Astrocyte (in vitro differentiated cells and primary cell): ENCODE data around the gene LAMB4. TPM values are rescaled to one million over a fixed set of nuclear protein-coding genes. Genes with fewer than 3 reads are reported as not detected.
A peak's percentile ranks its signal among the peaks of the same experiment; 100 is the strongest.

ENCODE experiments used
- DNase-seq: peaks from one replicate; pipeline ENCODE4 v3.0.0-alpha.2; 2010; ENCODE audit warnings: low read depth
- FAIRE-seq: peaks from 2 replicates; lab custom pipeline; 2011; peaks lifted over from hg19 to GRCh38; lab: Jason Lieb, UNC
- H2AFZ ChIP-seq: 2 replicates; pipeline ENCODE4 v1.6.0; 2012; ENCODE audit warnings: low read depth, low read length, inconsistent platforms
- H3K27ac ChIP-seq: 2 replicates; pipeline ENCODE4 v1.5.1; 2011; ENCODE audit warnings: low read depth, low read length, inconsistent platforms
- H3K27me3 ChIP-seq: 2 replicates; pipeline ENCODE4 v1.6.0; 2011; ENCODE audit warnings: low read length, inconsistent platforms; ENCODE audit not compliant: insufficient read depth
- H3K36me3 ChIP-seq: 2 replicates; pipeline ENCODE4 v1.5.1; 2011; ENCODE audit warnings: low read length, inconsistent platforms; ENCODE audit not compliant: insufficient read depth
- H3K4me1 ChIP-seq: 2 replicates; pipeline ENCODE4 v1.5.1; 2011; ENCODE audit warnings: low read length, inconsistent platforms; ENCODE audit not compliant: insufficient read depth
- H3K4me2 ChIP-seq: 2 replicates; pipeline ENCODE4 v1.6.0; 2012; ENCODE audit warnings: low read length, inconsistent platforms
- H3K4me3 ChIP-seq: 2 replicates; pipeline ENCODE4 v1.5.1; 2011; ENCODE audit warnings: low read depth, mild to moderate bottlenecking, low read length, inconsistent platforms; ENCODE audit not compliant: insufficient read depth
- H3K79me2 ChIP-seq: 2 replicates; pipeline ENCODE4 v1.6.0; 2012; ENCODE audit warnings: mild to moderate bottlenecking, low read length, inconsistent platforms; ENCODE audit not compliant: insufficient read depth
- H3K9ac ChIP-seq: 2 replicates; pipeline ENCODE4 v1.6.0; 2012; ENCODE audit warnings: mild to moderate bottlenecking, low read length, inconsistent platforms
- H3K9me3 ChIP-seq: 2 replicates; pipeline ENCODE4 v1.5.1; 2012; ENCODE audit warnings: low read depth, mild to moderate bottlenecking, low read length, inconsistent platforms; ENCODE audit not compliant: insufficient read depth
- H4K20me1 ChIP-seq: 2 replicates; pipeline ENCODE4 v1.6.0; 2012; ENCODE audit warnings: low read length, inconsistent platforms; ENCODE audit not compliant: insufficient read depth
- H3K27ac Mint-ChIP-seq: one replicate; pipeline ENCODE4 v1.8.0; 2021; ENCODE audit warnings: mild to moderate bottlenecking, mixed read lengths; ENCODE audit not compliant: unreplicated experiment
- H3K27me3 Mint-ChIP-seq: one replicate; pipeline ENCODE4 v1.8.0; 2021; ENCODE audit warnings: low read depth, mixed read lengths; ENCODE audit not compliant: unreplicated experiment
- H3K36me3 Mint-ChIP-seq: one replicate; pipeline ENCODE4 v1.8.0; 2021; ENCODE audit warnings: low read depth, mixed read lengths; ENCODE audit not compliant: unreplicated experiment
- H3K4me1 Mint-ChIP-seq: one replicate; pipeline ENCODE4 v1.8.0; 2021; ENCODE audit warnings: low read depth, mixed read lengths; ENCODE audit not compliant: unreplicated experiment
- H3K4me3 Mint-ChIP-seq: one replicate; pipeline ENCODE4 v1.8.0; 2021; ENCODE audit warnings: mild to moderate bottlenecking, moderate library complexity, mixed read lengths; ENCODE audit not compliant: unreplicated experiment
- H3K9me3 Mint-ChIP-seq: one replicate; pipeline ENCODE4 v1.8.0; 2021; ENCODE audit warnings: mild to moderate bottlenecking, mixed read lengths; ENCODE audit not compliant: unreplicated experiment
- EZH2 ChIP-seq: IDR thresholded peaks from 2 replicates; pipeline ENCODE4 v1.6.1; 2012; ENCODE audit warnings: mild to moderate bottlenecking, low read length, inconsistent platforms; ENCODE audit not compliant: insufficient read depth
- total RNA-seq: library from RNA; stranded (reverse); gene quantifications from 2 replicates; pipeline ENCODE4 v1.2.1, GENCODE V29; 2021
- TF ChIP-seq, protein P1 (sequence below): IDR thresholded peaks from 2 replicates; pipeline ENCODE4 v1.5.1; 2011; ENCODE audit warnings: low read depth, mild to moderate bottlenecking, inconsistent platforms, low read length, moderate library complexity; ENCODE audit not compliant: insufficient read depth

Gene LAMB4
- total RNA-seq, 1 donor from 2014 or later: 0.16 TPM

DNA sequence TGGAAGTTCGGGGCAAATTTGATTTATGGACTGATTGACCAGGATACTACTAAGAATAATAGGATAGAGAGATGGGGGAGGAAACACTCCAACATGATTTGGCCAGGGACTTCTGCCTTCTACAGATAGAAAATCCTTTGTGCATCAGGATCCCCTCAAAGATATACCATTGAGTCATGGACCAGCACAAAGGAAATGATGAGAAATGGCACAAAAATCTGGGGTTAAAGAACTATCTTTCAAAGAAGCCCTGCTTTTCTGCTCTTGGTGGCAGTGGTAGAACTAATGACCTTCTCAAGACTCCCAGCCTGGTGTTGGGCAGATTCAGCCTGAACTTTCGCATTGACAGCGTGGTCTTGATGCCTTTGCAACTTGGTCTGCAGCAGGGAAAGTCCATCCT lies 99.6 kb downstream of the LAMB4 start:
- H3K27me3 ChIP-seq: no peaks in the 10 kb centered on the region
- peak overlapping the region; percentile 73 for H3K9ac ChIP-seq
- no peaks in the 10 kb centered on the region for H3K27me3 Mint-ChIP-seq
- H3K27ac ChIP-seq: peak overlapping the region; percentile 90
- H3K79me2 ChIP-seq: no peaks in the 10 kb centered on the region
- peak overlapping the region; percentile 68 for H2AFZ ChIP-seq
- TF ChIP-seq EZH2: no peak
- TF ChIP-seq, protein P1, sequence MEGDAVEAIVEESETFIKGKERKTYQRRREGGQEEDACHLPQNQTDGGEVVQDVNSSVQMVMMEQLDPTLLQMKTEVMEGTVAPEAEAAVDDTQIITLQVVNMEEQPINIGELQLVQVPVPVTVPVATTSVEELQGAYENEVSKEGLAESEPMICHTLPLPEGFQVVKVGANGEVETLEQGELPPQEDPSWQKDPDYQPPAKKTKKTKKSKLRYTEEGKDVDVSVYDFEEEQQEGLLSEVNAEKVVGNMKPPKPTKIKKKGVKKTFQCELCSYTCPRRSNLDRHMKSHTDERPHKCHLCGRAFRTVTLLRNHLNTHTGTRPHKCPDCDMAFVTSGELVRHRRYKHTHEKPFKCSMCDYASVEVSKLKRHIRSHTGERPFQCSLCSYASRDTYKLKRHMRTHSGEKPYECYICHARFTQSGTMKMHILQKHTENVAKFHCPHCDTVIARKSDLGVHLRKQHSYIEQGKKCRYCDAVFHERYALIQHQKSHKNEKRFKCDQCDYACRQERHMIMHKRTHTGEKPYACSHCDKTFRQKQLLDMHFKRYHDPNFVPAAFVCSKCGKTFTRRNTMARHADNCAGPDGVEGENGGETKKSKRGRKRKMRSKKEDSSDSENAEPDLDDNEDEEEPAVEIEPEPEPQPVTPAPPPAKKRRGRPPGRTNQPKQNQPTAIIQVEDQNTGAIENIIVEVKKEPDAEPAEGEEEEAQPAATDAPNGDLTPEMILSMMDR: no peak
- H3K27ac Mint-ChIP-seq: peak overlapping the region; percentile 93
- H3K4me3 ChIP-seq: no peak overlapping the region
- no peaks in the 10 kb centered on the region for H3K9me3 ChIP-seq
- no peaks in the 10 kb centered on the region for H3K9me3 Mint-ChIP-seq
- H3K4me2 ChIP-seq: peak overlapping the region; percentile 74
- no peaks in the 10 kb centered on the region for H3K36me3 ChIP-seq
- H3K4me3 Mint-ChIP-seq: peak overlapping the region; percentile 58
- peaks cover 43% of the 10 kb centered on the region for H3K4me1 Mint-ChIP-seq
- H4K20me1 ChIP-seq: no peaks in the 10 kb centered on the region
- H3K36me3 Mint-ChIP-seq: no peaks in the 10 kb centered on the region
- DNase-seq (no peak), FAIRE-seq (peak; percentile 68)
- peaks cover 21% of the 10 kb centered on the region for H3K4me1 ChIP-seq

DNA sequence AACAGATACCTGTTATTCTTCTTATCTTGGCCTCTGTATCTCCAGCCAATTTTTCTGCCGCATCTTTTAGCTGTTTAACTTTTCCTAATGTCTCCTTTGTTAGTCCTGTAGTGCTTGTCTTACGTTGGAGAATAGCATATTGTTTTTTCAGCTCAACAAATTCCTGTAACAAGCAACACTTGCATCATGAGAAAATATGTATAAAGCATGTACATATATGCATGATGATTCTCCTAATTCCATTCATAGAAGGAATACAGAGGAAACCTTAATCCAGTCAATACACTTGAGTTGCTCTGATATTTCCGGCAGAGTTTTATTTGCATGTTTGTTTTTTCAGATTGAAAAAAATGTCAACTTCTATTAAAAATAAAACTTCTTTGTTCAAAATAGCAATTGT lies 101.1 kb downstream of the LAMB4 start:
- DNase-seq: no peak
- Histone ChIP-seq H4K20me1 (no peaks in the 10 kb centered on the region), H3K79me2 (no peaks in the 10 kb centered on the region), H2AFZ (no peak overlapping the region), H3K9me3 (no peaks in the 10 kb centered on the region), H3K27me3 (no peaks in the 10 kb centered on the region), H3K4me3 (no peak overlapping the region), H3K4me2 (no peak overlapping the region), H3K4me1 (peaks cover 21% of the 10 kb centered on the region), H3K36me3 (no peaks in the 10 kb centered on the region), H3K27ac (no peak overlapping the region), H3K9ac (no peak overlapping the region)
- no peak for FAIRE-seq
- H3K27me3 Mint-ChIP-seq: no peaks in the 10 kb centered on the region
- H3K9me3 Mint-ChIP-seq: no peaks in the 10 kb centered on the region
- H3K4me3 Mint-ChIP-seq: no peak overlapping the region
- H3K27ac Mint-ChIP-seq: peak overlapping the region; percentile 93
- peaks cover 36% of the 10 kb centered on the region for H3K4me1 Mint-ChIP-seq
- H3K36me3 Mint-ChIP-seq: no peaks in the 10 kb centered on the region
- TF ChIP-seq, protein P1: no peak
- TF ChIP-seq EZH2: no peak

GRCh38 chr7:108028111-108028510 lies 102.0 kb downstream of the LAMB4 start:
- Mint-ChIP-seq H3K9me3 (no peaks in the 10 kb centered on the region), H3K4me3 (no peak overlapping the region), H3K27me3 (no peaks in the 10 kb centered on the region), H3K4me1 (peaks cover 33% of the 10 kb centered on the region), H3K27ac (no peak overlapping the region), H3K36me3 (no peaks in the 10 kb centered on the region)
- Histone ChIP-seq H3K4me1 (peaks cover 21% of the 10 kb centered on the region), H3K4me2 (no peak overlapping the region), H3K9ac (no peak overlapping the region), H3K27me3 (no peaks in the 10 kb centered on the region), H3K4me3 (no peak overlapping the region), H4K20me1 (no peaks in the 10 kb centered on the region), H2AFZ (no peak overlapping the region), H3K27ac (no peak overlapping the region), H3K9me3 (no peaks in the 10 kb centered on the region), H3K36me3 (no peaks in the 10 kb centered on the region), H3K79me2 (no peaks in the 10 kb centered on the region)
- no peak for FAIRE-seq
- no peak for TF ChIP-seq EZH2
- TF ChIP-seq, protein P1: no peak
- DNase-seq: no peak
